Lung (tissue), 12 donors: Measurements from ENCODE around the gene DDX51. TPM values are rescaled to one million over a fixed set of nuclear protein-coding genes. Genes with fewer than 3 reads are reported as not detected.

Experiments
- ATAC-seq: fragments of 200-7000 bp; cut with Tn5 transposase; one replicate; pipeline ENCODE4 v1.9.1; 2020; ENCODE audit warnings: moderate number of reproducible peaks; ENCODE audit not compliant: insufficient read depth, low FRiP score
- DNase-seq, 3 donors: peaks; one replicate each; pipeline ENCODE4 v3.0.0-alpha.2; 2013 to 2017
- H3K27ac ChIP-seq, 2 donors: one replicate each; pipeline ENCODE4 v1.5.1; 2013; ENCODE audit warnings: mild to moderate bottlenecking in 2 of 2, moderate library complexity in 2 of 2, control low read depth in 1 of 2, inconsistent platforms in 1 of 2, low read depth in 1 of 2, low read length in 1 of 2
- H3K27me3 ChIP-seq, 3 donors: one replicate each; pipeline ENCODE4 v1.5.1; 2013; ENCODE audit warnings: low read length in 2 of 3; ENCODE audit not compliant: control insufficient read depth in 3 of 3, insufficient read depth in 3 of 3
- H3K36me3 ChIP-seq, 4 donors: one replicate each; pipeline ENCODE4 v1.5.1; 2013; ENCODE audit warnings: low read length in 4 of 4, mild to moderate bottlenecking in 1 of 4, moderate library complexity in 1 of 4; ENCODE audit not compliant: control insufficient read depth in 4 of 4, insufficient read depth in 4 of 4
- H3K4me1 ChIP-seq, 5 donors: one replicate each; pipeline ENCODE4 v1.5.1; 2013; ENCODE audit warnings: low read length in 5 of 5, mild to moderate bottlenecking in 2 of 5, moderate library complexity in 1 of 5; ENCODE audit not compliant: control insufficient read depth in 5 of 5, insufficient read depth in 5 of 5
- H3K4me3 ChIP-seq: one replicate; pipeline ENCODE4 v1.5.1; 2013; ENCODE audit warnings: mild to moderate bottlenecking, control low read depth, moderate library complexity
- H3K9ac ChIP-seq, 2 donors: one replicate each; pipeline ENCODE4 v1.5.1; 2013; ENCODE audit warnings: low read length in 2 of 2, control low read depth in 1 of 2; ENCODE audit not compliant: insufficient read depth in 1 of 2
- H3K9me3 ChIP-seq, 4 donors: one replicate each; pipeline ENCODE4 v1.5.1; 2013; ENCODE audit warnings: low read length in 3 of 4, mild to moderate bottlenecking in 1 of 4, moderate library complexity in 1 of 4; ENCODE audit not compliant: control insufficient read depth in 4 of 4, insufficient read depth in 3 of 4
- CTCF ChIP-seq: IDR thresholded peaks from 2 replicates; pipeline ENCODE4 v1.5.1; 2012; ENCODE audit warnings: mild to moderate bottlenecking; ENCODE audit errors: control extremely low read depth, extremely low read depth
- WGBS, 2 donors: extraction: QIAGEN DNeasy Blood & Tissue Kit; methylation state at CpG; one replicate each; pipeline ENCODE4 v1.1.7; 2013; 5-methylcytosine and 5-hydroxymethylcytosine counted together
- polyA plus RNA-seq, 2 donors: library from polyadenylated mRNA; stranded (reverse); fragments of 200-250 nt; gene quantifications; one replicate each; pipeline ENCODE4 v1.2.1, GENCODE V29; 2013
- total RNA-seq, 2 donors: library from RNA; depleted of rRNA in 1 of 2; stranded (reverse); fragments of >200 nt in 1 of 2; gene quantifications; one replicate each; pipeline ENCODE4 v1.2.1, GENCODE V29; 2014 to 2021
- donor health status: control.
- donor health status: control.
- donor health status: Bipolar disorder and iron deficiency.
- donor health status: healthy.
- donor health status: DM: yes; HTN: yes; CAD: no.

The DDX51 gene
- total and polyA plus RNA-seq, 4 donors = 15.0 to 25.9 (median 17.2) TPM

- H3K36me3 ChIP-seq = no peaks in the 10 kb centered on the region
- WGBS, 2 donors = 71 to 80% methylated on average over 35 of the region's 35 CpGs
- no peak for DNase-seq
- H3K4me1 ChIP-seq = no peaks in the 10 kb centered on the region
- H3K27me3 ChIP-seq = peaks cover 0 to 36% (median 0%) of the 10 kb centered on the region in 3 donors
- no peak for TF ChIP-seq CTCF
- no peak overlapping the region for H3K27ac ChIP-seq
- no peak overlapping the region for H3K9ac ChIP-seq
- no peak for ATAC-seq
- no peak overlapping the region for H3K4me3 ChIP-seq
- peaks cover 0 to 2% (median 0%) of the 10 kb centered on the region in 4 donors for H3K9me3 ChIP-seq
Observed at GRCh38 chr12:132175496-132176384, 31.6 kb upstream of the DDX51 start.

GRCh38 chr12:132174839-132175490 lies 30.8 kb upstream of the DDX51 start:
- no peak for TF ChIP-seq CTCF
- no peak for DNase-seq
- peaks cover 0 to 1% (median 0%) of the 10 kb centered on the region in 5 donors for H3K4me1 ChIP-seq
- H3K9me3 ChIP-seq = no peaks in the 10 kb centered on the region
- 62 to 70% methylated on average over 25 of the region's 25 CpGs for WGBS, 2 donors
- H3K27me3 ChIP-seq = peaks cover 0 to 36% (median 0%) of the 10 kb centered on the region in 3 donors
- no peak overlapping the region for H3K4me3 ChIP-seq
- H3K27ac ChIP-seq = no peak overlapping the region
- H3K36me3 ChIP-seq = no peaks in the 10 kb centered on the region
- ATAC-seq = no peak
- no peak overlapping the region for H3K9ac ChIP-seq

GRCh38 chr12:132174015-132174838 lies 30.1 kb upstream of the DDX51 start:
- Histone ChIP-seq H3K4me3 (no peak overlapping the region), H3K36me3 (no peaks in the 10 kb centered on the region), H3K9ac (no peak overlapping the region), H3K27ac (no peak overlapping the region), H3K4me1 (peaks cover 0 to 3% (median 0%) of the 10 kb centered on the region in 5 donors), H3K27me3 (peaks cover 0 to 34% (median 0%) of the 10 kb centered on the region in 3 donors), H3K9me3 (no peaks in the 10 kb centered on the region)
- no peak for TF ChIP-seq CTCF
- WGBS, 2 donors = 75 to 77% methylated on average over 30 of the region's 30 CpGs
- no peak for DNase-seq
- no peak for ATAC-seq
